Neuron (in vitro differentiated cells): ENCODE results near the gene ARHGEF25.
A peak's percentile ranks its signal among the peaks of the same experiment; 100 is the strongest.
"Not testable (repeated sequence)": the region's sequence is repeated elsewhere in the genome, so short reads cannot be mapped to it uniquely, and the experiment has no call there.

Source experiments
- H2AFZ ChIP-seq: one replicate; pipeline ENCODE4 v1.6.1; 2013; ENCODE audit warnings: low read depth, mild to moderate bottlenecking, inconsistent platforms, low read length, moderate library complexity
- H3K27me3 ChIP-seq: one replicate; pipeline ENCODE4 v1.6.1; 2013; ENCODE audit warnings: low read length; ENCODE audit not compliant: insufficient read depth
- H3K36me3 ChIP-seq: one replicate; pipeline ENCODE4 v1.6.1; 2013; ENCODE audit warnings: low read length; ENCODE audit not compliant: insufficient read depth
- H3K4me1 ChIP-seq: one replicate; pipeline ENCODE4 v1.6.1; 2013; ENCODE audit warnings: low read length; ENCODE audit not compliant: insufficient read depth
- H3K4me3 ChIP-seq: 2 replicates; pipeline ENCODE4 v1.5.1; 2013; ENCODE audit warnings: mild to moderate bottlenecking, low read length, moderate library complexity
- H3K9me3 ChIP-seq: one replicate; pipeline ENCODE4 v1.6.1; 2013; ENCODE audit warnings: low read length

Gene ARHGEF25

GRCh38 chr12:57632958-57633840 lies 22.0 kb downstream of the ARHGEF25 start, which contains the start of gene B4GALNT1:
Gene B4GALNT1 (minus strand): TSS chr12:57633201. CDS start chr12:57632132, 1,069 bp downstream.
- H3K36me3 ChIP-seq = peaks cover 17% of the 10 kb centered on the region
- peak within 1 kb of the TSS; percentile 98 for H2AFZ ChIP-seq
- peaks cover 16% of the 10 kb centered on the region for H3K4me1 ChIP-seq
- H3K27me3 ChIP-seq = no peaks in the 10 kb centered on the region
- peak within 1 kb of the TSS; percentile 64 for H3K4me3 ChIP-seq
- H3K9me3 ChIP-seq = no peaks in the 10 kb centered on the region

- not testable (repeated sequence) for H3K4me1 ChIP-seq, H3K4me3 ChIP-seq, H3K27me3 ChIP-seq, H2AFZ ChIP-seq, H3K9me3 ChIP-seq, H3K36me3 ChIP-seq
Measured at GRCh38 chr12:57636731-57637130, 25.5 kb downstream of the ARHGEF25 start.

GRCh38 chr12:57637364-57637763 lies 26.1 kb downstream of the ARHGEF25 start:
- Histone ChIP-seq H3K36me3 (no peaks in the 10 kb centered on the region), H3K4me1 (no peaks in the 10 kb centered on the region), H3K27me3 (peaks cover 2% of the 10 kb centered on the region), H3K9me3 (no peaks in the 10 kb centered on the region), H3K4me3 (no peak overlapping the region), H2AFZ (no peak overlapping the region)

- Histone ChIP-seq H3K4me3 (no peak overlapping the region), H3K4me1 (no peaks in the 10 kb centered on the region), H3K36me3 (no peaks in the 10 kb centered on the region), H2AFZ (no peak overlapping the region), H3K9me3 (no peaks in the 10 kb centered on the region), H3K27me3 (peaks cover 2% of the 10 kb centered on the region)
Measured at GRCh38 chr12:57638096-57638495, 26.9 kb downstream of the ARHGEF25 start.

- Histone ChIP-seq H3K9me3 (no peaks in the 10 kb centered on the region), H3K4me3 (no peak overlapping the region), H3K4me1 (no peaks in the 10 kb centered on the region), H2AFZ (no peak overlapping the region), H3K27me3 (peaks cover 2% of the 10 kb centered on the region), H3K36me3 (no peaks in the 10 kb centered on the region)
Measured at GRCh38 chr12:57640175-57641042, 29.2 kb downstream of the ARHGEF25 start.

DNA sequence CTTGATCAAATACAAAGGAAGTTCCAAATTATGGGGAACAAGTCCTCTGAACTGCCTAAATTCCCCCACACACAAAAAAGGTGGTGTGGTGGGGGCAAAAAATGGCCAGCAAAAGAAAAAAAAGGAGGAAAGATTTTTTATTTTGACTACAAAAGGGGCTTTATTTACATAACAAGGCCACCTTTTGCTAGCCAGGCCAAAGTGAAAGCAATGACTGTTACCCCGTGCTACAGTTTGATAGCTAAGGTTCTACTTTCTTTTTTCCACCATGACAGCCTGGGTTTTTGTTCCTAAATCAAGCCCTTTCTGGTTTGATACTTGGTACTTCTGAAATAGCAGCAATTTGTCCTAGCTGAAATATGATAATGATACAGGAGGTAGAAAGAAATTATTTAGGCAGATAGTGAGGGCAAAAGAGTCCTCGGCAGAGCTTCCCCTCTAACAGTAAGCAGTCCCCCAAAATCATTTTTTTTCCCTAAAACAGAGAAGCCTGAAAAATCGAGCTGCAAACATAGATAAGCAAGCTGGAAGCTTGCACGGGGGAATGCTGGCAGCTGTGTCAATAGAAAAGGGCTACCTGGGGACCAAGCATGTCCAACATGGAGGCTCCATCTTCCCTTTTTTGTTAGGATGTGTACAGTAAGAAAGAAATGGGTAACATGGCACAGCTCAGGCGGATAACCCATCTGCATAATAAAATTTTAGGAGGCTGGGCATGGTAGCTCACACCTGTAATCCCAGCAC lies 30.6 kb downstream of the ARHGEF25 start:
- no peaks in the 10 kb centered on the region for H3K36me3 ChIP-seq
- no peaks in the 10 kb centered on the region for H3K4me1 ChIP-seq
- peaks cover 2% of the 10 kb centered on the region for H3K27me3 ChIP-seq
- H2AFZ ChIP-seq = no peak overlapping the region
- H3K9me3 ChIP-seq = no peaks in the 10 kb centered on the region
- no peak overlapping the region for H3K4me3 ChIP-seq

DNA sequence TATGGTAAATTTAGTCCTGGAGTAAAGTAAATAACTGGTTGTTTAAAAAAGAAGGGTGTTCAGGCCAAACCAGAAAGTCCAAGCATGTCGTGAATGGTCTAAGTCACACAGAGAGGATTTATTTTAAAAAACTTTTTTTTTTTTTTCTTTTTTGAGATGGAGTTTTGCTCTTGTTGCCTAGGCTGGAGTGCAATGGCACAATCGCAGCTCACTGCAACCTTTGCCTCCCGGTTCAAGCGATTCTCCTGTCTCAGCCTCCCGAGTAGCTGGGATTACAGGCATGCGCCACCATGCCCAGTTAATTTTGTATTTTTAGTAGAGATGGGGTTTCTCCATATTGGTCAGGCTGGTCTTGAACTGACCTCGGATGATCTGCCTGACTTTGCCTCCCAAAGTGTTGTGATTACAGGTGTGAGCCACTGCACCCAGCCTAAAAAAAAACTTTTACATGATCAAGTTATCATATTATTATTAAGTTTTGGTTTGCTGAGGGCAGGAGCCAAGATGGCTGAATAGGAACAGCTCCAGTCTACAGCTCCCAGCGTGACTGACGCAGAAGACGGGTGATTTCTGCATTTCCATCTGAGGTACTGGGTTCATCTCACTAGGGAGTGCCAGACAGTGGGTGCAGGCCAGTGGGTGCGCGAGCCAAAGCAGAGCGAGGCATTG lies 34.9 kb downstream of the ARHGEF25 start:
- not testable (repeated sequence) for H3K4me1 ChIP-seq, H3K27me3 ChIP-seq

GRCh38 chr12:57646659-57647049 lies 35.4 kb downstream of the ARHGEF25 start:
- not testable (repeated sequence) for H3K9me3 ChIP-seq, H2AFZ ChIP-seq, H3K27me3 ChIP-seq

More for the DNA sequence above, 34.9 kb downstream of the ARHGEF25 start:
- H3K4me3 ChIP-seq, H2AFZ ChIP-seq, H3K36me3 ChIP-seq, H3K9me3 ChIP-seq: not testable (repeated sequence)

DNA sequence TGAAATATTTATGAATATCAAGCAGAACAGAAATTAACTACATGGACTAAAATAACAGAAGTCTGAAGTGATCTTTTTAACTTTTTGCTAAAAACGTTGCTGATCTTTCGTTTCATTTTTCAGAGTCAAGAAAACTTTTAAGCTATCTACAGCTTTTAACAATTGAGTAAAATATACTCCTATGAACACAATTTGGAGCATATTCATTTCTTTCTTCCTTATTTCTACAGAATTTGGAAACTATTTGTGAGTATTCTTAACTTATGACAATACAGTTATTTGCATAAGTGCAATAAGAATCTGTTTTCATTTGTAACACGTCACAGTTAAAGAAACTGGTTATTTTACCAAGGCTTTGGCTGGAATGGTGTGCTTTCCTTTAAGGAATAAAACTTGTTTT lies 42.8 kb downstream of the ARHGEF25 start:
- Histone ChIP-seq H3K36me3 (no peaks in the 10 kb centered on the region), H3K9me3 (no peaks in the 10 kb centered on the region), H3K4me3 (no peak overlapping the region), H3K27me3 (peaks cover 3% of the 10 kb centered on the region), H2AFZ (no peak overlapping the region), H3K4me1 (no peaks in the 10 kb centered on the region)

More at GRCh38 chr12:57646659-57647049, 35.4 kb downstream of the ARHGEF25 start:
- H3K36me3 ChIP-seq, H3K4me1 ChIP-seq, H3K4me3 ChIP-seq: not testable (repeated sequence)

DNA sequence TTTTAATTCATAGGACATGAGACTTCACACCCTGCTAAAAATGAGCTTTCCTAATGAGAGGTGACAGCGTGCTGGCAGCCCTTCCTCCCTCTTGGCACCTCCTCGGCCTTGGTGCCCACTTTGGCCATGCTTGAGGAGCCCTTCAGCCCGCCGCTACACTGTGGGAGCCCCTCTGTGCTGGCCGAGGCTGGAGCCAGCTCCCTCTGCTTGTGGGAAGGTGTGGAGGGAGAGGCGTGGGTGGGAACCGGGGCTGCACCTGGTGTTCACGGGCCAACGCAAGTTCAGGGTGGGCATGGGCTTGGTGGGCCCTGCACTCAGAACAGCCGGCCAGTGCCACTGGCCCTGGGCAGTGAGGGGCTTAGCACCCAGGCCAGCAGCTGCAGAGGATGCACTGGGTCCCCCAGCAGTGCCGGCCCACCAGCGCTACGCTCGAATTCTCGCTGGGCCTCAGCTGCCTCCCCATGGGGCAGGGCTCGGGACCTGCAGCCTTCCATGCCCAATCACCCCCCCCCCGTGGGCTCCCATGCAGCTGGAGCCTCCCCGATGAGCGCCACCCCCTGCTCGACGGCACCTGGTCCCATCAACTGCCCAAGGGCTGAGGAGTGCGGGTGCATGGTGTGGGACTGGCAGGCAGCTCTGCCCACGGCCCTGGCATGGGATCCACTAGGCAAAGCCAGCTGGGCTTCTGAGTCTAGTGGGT lies 44.5 kb downstream of the ARHGEF25 start:
- Histone ChIP-seq H2AFZ (no peak overlapping the region), H3K9me3 (no peaks in the 10 kb centered on the region), H3K4me3 (no peak overlapping the region), H3K27me3 (peaks cover 3% of the 10 kb centered on the region), H3K4me1 (no peaks in the 10 kb centered on the region), H3K36me3 (no peaks in the 10 kb centered on the region)

DNA sequence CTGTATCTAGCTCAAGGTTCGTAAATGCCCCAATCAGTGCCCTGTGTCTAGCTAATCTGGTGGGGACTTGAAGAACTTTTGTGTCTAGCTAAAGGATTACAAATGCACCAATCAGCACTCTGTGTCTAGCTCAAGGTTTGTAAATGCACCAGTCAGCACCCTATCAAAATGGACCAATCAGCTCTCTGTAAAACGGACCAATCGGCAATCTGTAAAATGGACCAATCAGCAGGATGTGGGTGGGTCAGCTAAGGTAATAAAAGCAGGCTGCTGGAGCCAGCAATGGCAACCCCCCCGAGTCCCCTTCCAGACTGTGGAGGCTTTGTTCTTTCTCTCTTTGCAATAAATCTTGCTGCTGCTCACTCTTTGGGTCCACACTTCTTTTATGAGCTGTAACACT lies 45.2 kb downstream of the ARHGEF25 start:
- not testable (repeated sequence) for H3K4me1 ChIP-seq, H3K36me3 ChIP-seq, H2AFZ ChIP-seq, H3K9me3 ChIP-seq, H3K27me3 ChIP-seq, H3K4me3 ChIP-seq

GRCh38 chr12:57657744-57658143 lies 46.5 kb downstream of the ARHGEF25 start:
- Histone ChIP-seq H2AFZ (no peak overlapping the region), H3K4me1 (no peaks in the 10 kb centered on the region), H3K9me3 (no peaks in the 10 kb centered on the region), H3K27me3 (peaks cover 3% of the 10 kb centered on the region), H3K36me3 (no peaks in the 10 kb centered on the region), H3K4me3 (no peak overlapping the region)
